H1 (cell line): ENCODE data around the gene CD248. TPM values are rescaled to one million over a fixed set of nuclear protein-coding genes. Genes with fewer than 3 reads are reported as not detected.

ENCODE experiments used
- BACH1 ChIP-seq: IDR thresholded peaks from 2 replicates; pipeline ENCODE4 v1.6.1; 2012; ENCODE audit warnings: low read length, improper control_type of control experiment
- BRCA1 ChIP-seq: IDR thresholded peaks from 2 replicates; pipeline ENCODE4 v1.6.1; 2012; ENCODE audit warnings: low read depth, low read length, improper control_type of control experiment
- CEBPB ChIP-seq: IDR thresholded peaks from 2 replicates; pipeline ENCODE4 v1.6.1; 2012; ENCODE audit warnings: low read depth, low read length
- CTBP2 ChIP-seq: IDR thresholded peaks from 2 replicates; pipeline ENCODE4 v1.7.0; 2011; ENCODE audit warnings: borderline replicate concordance, mild to moderate bottlenecking, moderate library complexity, mixed read lengths, low read length; ENCODE audit not compliant: insufficient read depth, insufficient read length
- EGR1 ChIP-seq: IDR thresholded peaks from 2 replicates; pipeline ENCODE4 v1.6.1; 2011; ENCODE audit warnings: low read depth, low read length, borderline replicate concordance
- KDM1A ChIP-seq: fragments of 200-600, 300-600 bp; sonication (generic); IDR thresholded peaks from 2 replicates; pipeline ENCODE4 v1.7.1; 2016; ENCODE audit warnings: mild to moderate bottlenecking, low read length, borderline replicate concordance
- KDM4A ChIP-seq: IDR thresholded peaks from one replicate; pipeline ENCODE4 v1.7.1; 2012; ENCODE audit warnings: low read depth, mild to moderate bottlenecking, moderate library complexity, low read length, inconsistent platforms; ENCODE audit not compliant: severe bottlenecking
- KDM5A ChIP-seq: fragments of 200-600 bp; IDR thresholded peaks from 2 replicates; pipeline ENCODE4 v1.7.1; 2012; ENCODE audit warnings: mild to moderate bottlenecking, low read length, inconsistent platforms, mixed read lengths
- MAFK ChIP-seq: IDR thresholded peaks from 2 replicates; pipeline ENCODE4 v1.6.1; 2012; ENCODE audit warnings: low read depth, mild to moderate bottlenecking, improper control_type of control experiment, low read length
- POLR2A ChIP-seq, 2 experiments: IDR thresholded peaks; 1 replicate in 1 of 2; 2 replicates in 1 of 2; pipeline ENCODE4 v1.6.1; 2011; ENCODE audit warnings: low read depth in 2 of 2, low read length in 2 of 2, mild to moderate bottlenecking in 2 of 2; ENCODE audit errors: control extremely low read depth in 1 of 2
- POLR2AphosphoS5 ChIP-seq: IDR thresholded peaks from 2 replicates; pipeline ENCODE4 v1.6.1; 2011; ENCODE audit warnings: low read depth, low read length
- SIN3A ChIP-seq, 2 experiments: IDR thresholded peaks in 1 of 2; conservative IDR thresholded peaks in 1 of 2; 2 replicates each; pipeline ENCODE4 v1.6.1; 2011 to 2012; ENCODE audit warnings: low read length in 2 of 2, improper control_type of control experiment in 1 of 2, low read depth in 1 of 2, mild to moderate bottlenecking in 1 of 2
- SP4 ChIP-seq: IDR thresholded peaks from 2 replicates; pipeline ENCODE4 v1.6.1; 2012; ENCODE audit warnings: low read length, inconsistent platforms
- SUZ12 ChIP-seq: fragments of 200-600 bp; sonication (generic); IDR thresholded peaks from 2 replicates; pipeline ENCODE4 v1.6.1; 2012; ENCODE audit warnings: mild to moderate bottlenecking, inconsistent platforms, low read length, moderate library complexity, mixed read lengths
- YY1 ChIP-seq: IDR thresholded peaks from 2 replicates; pipeline ENCODE4 v1.6.1; 2011; ENCODE audit warnings: low read depth, mild to moderate bottlenecking, low read length
- polyA plus RNA-seq, 7 experiments: library from polyadenylated mRNA; depleted of rRNA in 3 of 7; stranded (reverse) in 5 of 7; unstranded in 2 of 7; fragments of >200 nt in 5 of 7; fragments of 200-250 nt in 2 of 7; gene quantifications; 1 replicate in 5 of 7; 2 replicates in 1 of 7; 4 replicates in 1 of 7; pipeline versions ENCODE4 v1.2.1 to v1.2.3, GENCODE V29; 2011 to 2013; ENCODE audit warnings: missing spikeins in 2 of 7, mixed read lengths in 2 of 7
- total RNA-seq: library from RNA; stranded (reverse); fragmentation: NEBNext Ultra II Directional; extraction: Animal tissue kit (Norgen Biotek cat#: 25700); gene quantifications from 2 replicates; pipeline ENCODE4 v1.2.1, GENCODE V29; 2021
- TF ChIP-seq, protein P1 (sequence below): IDR thresholded peaks from 2 replicates; pipeline ENCODE4 v1.6.1; 2012; ENCODE audit warnings: inconsistent platforms
- TF ChIP-seq, protein P2 (sequence below): IDR thresholded peaks from 2 replicates; pipeline ENCODE4 v1.6.1; 2012; ENCODE audit warnings: low read length, inconsistent platforms

The CD248 gene
- total and polyA plus RNA-seq, 2 of the 8 experiments (the other 6 are each of a cell fraction or from before 2014, with no cell fraction given) = 2.7 to 3.9 TPM

DNA sequence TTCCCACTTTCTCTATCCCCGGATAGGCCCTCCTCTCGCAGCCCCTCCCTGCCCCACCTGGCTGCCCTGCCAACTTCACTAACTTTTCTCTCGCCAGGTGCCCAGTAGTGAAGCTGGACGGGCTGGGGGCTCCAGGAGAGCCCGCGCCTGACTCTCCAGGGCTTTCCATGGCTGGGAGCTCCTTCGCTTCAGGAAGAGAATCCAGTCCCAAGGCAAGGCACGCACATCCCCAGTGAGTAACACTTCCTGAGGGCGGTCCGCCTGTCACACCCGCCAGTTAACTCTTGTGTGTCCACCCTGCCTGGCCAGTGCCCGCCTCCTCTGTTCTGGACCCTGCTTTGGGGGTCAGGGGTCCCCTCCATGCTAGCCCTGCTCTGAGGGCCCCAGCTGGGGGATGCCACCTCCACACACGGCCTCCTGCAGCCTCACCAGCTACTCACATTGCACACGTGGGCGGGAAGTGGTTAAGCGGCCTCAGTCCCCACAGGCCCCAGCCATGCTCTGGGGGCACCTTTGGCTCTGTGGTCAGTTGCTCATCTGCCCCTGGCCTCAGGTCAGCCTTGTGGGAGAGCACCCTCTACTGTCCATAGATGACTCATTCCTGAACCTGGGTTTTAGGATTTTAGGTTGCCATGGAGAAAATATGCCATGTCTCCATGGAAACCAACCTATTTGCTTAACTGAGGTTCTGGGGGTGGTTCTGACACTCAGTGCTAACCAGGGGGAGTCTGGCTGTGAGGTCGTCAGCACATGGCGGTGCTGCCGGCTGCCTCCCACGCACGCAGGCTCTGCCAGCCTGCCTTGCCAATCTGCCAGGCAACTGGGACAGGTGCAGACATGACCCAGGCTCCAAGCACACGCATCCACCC, 19.6 kb upstream of the CD248 start, which contains the start of gene RIN1 (continued):
- TF ChIP-seq KDM4A (no peak), POLR2A (IDR thresholded peaks at IDR 0.05; ENCODE audit: control extremely low read depth in 1 of 2, low read depth in 2 of 2, low read length in 2 of 2) (no peak; a peak in 1 of 3 replicates), YY1 (no peak), MAFK (no peak), BACH1 (no peak), SUZ12 (0 out of 2 replicates have a peak, but pooled peaks have one; percentile 15), SIN3A (conservative IDR thresholded peaks at IDR 0.05 in 1 of 2, IDR thresholded peaks at IDR 0.05 in 1 of 2; ENCODE audit: low read depth in 1 of 2, low read length in 2 of 2) (peak; percentile 71 to 91; a peak in 3 of 4 replicates), BRCA1 (no peak), KDM1A (no peak), POLR2AphosphoS5 (peak; percentile 56; the same call in 1 of the 2 replicates), KDM5A (no peak), EGR1 (peak; percentile 42; the same call in 1 of the 2 replicates), CEBPB (no peak), CTBP2 (no peak), SP4 (no peak)
- TF ChIP-seq, protein P1, sequence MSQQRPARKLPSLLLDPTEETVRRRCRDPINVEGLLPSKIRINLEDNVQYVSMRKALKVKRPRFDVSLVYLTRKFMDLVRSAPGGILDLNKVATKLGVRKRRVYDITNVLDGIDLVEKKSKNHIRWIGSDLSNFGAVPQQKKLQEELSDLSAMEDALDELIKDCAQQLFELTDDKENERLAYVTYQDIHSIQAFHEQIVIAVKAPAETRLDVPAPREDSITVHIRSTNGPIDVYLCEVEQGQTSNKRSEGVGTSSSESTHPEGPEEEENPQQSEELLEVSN = peak; percentile 49
- TF ChIP-seq, protein P2, sequence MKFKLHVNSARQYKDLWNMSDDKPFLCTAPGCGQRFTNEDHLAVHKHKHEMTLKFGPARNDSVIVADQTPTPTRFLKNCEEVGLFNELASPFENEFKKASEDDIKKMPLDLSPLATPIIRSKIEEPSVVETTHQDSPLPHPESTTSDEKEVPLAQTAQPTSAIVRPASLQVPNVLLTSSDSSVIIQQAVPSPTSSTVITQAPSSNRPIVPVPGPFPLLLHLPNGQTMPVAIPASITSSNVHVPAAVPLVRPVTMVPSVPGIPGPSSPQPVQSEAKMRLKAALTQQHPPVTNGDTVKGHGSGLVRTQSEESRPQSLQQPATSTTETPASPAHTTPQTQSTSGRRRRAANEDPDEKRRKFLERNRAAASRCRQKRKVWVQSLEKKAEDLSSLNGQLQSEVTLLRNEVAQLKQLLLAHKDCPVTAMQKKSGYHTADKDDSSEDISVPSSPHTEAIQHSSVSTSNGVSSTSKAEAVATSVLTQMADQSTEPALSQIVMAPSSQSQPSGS = no peak
